HG02981 (cell line): Measurements from ENCODE around the gene SLC4A7.
"Not testable (repeated sequence)": the region's sequence is repeated elsewhere in the genome, so short reads cannot be mapped to it uniquely, and the experiment has no call there.

Experiments
- ATAC-seq: cut with Tn5 transposase; IDR thresholded peaks from one replicate; pipeline ENCODE4 v1.9.1; 2021; ENCODE audit warnings: mild to moderate bottlenecking, moderate library complexity; ENCODE audit not compliant: unreplicated experiment

SLC4A7 gene

DNA sequence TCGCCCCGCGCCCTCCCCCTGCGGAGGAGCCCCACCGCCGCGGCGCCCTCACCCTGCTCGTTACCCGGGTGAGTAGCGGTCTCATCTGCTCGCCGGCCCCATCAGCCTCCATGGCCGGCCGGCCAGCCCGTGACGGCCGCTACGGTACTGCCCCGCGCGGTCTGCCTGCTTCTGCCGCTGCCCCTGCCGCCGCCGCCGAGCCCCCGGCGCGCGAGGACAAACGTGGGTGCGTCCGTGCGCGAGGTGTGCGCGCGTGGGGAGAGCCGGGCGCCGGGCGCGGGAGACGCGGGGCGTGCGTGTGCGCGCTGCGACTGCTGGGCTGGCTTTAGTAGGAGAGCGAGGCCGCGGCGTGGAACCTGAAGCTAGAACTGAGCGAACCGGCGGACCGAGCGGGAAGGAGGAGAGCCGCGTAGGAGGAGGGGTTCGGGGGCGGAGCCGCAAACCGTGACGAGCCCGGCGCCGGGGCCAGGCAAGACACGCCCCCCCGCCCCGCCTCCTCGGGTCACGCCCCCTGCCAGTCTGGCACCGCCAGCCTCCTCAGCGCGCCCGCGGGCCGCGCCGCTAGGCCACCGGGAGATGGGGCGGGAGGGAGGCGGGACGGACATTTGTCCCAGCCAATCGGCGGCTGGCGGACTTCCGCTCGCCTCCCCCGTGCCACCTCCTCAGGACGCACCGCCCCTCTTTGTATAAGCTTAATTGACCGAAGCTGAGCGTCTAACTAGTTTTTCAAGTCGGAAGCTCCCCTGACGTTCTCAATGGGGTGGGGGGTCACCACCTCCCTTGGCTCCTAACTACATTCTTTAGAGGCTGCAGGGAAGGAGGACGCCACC lies at the start of gene SLC4A7:
Gene SLC4A7, minus strand, starts transcription at position 370 of the 830 bp plus-strand sequence. Its CDS starts 258 bp downstream, at position 112.
- ATAC-seq = peak; percentile 91

DNA sequence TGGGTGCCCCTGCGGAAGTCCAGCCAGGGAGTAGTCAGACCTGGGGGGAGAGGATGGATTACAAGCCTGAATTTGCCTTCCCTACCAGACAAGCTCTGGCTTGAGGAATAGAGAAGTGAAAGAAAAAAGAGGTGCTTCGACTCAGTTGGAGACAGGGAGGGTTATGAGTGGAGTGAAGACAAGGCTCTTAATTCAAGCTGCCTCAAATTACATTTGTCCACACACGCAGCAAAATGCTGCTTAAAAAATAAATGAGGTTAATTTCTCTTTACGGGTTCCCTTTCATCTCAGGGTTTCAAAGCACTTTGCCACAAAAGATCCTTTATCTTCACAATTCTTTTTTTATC lies 49.0 kb upstream of the SLC4A7 start:
- no peak for ATAC-seq

GRCh38 chr3:27532426-27533260 lies 48.5 kb upstream of the SLC4A7 start:
- ATAC-seq = no peak

DNA sequence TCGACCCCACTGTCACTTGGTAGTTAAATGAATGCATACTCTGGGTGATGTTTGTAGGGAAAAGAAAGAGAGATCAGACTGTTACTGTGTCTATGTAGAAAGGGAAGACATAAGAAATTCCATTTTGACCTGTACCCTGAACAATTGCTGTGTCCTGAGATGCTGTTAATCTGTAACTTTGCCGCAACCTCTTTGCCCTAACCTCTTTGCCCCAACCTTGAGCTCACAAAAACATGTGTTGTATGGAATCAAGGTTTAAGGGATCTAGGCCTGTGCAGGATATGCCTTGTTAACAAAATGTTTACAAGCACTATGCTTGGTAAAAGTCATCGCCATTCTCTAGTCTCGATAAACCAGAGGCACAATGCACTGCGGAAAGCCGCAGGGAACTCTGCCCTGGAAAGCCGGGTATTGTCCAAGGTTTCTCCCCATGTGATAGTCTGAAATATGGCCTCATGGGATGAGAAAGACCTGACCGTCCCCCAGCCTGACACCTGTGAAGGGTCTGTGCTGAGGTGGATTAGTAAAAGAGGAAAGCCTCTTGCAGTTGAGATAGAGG lies 47.1 kb upstream of the SLC4A7 start:
- ATAC-seq = not testable (repeated sequence)

- ATAC-seq = no peak
Measured at GRCh38 chr3:27528791-27529190, 44.6 kb upstream of the SLC4A7 start.

GRCh38 chr3:27526614-27527315 lies 42.6 kb upstream of the SLC4A7 start:
- no peak for ATAC-seq

- ATAC-seq = no peak
Measured at GRCh38 chr3:27521872-27522265, 37.7 kb upstream of the SLC4A7 start.

- ATAC-seq = no peak
Measured at GRCh38 chr3:27521179-27521871, 37.1 kb upstream of the SLC4A7 start.

GRCh38 chr3:27511724-27512422 lies 27.7 kb upstream of the SLC4A7 start:
- ATAC-seq = no peak

DNA sequence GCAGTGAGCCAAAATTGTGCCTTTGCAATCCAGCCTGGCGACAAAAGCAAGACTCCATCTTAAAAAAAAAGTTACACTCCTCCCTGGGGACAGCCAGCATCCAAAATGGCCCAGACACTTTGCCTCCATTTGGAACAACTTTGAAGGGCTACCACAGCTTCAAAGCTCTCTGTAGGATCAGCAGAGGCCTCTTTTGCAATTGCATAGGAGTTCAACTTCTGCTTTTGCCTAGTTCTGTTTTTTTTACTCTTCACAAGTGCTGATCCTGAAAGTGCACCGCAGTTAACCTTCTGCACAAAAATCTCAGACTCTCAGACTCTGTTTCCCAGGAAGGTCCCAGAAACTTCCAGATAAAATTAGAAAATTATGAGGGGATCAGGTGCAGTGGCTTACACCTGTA lies 25.2 kb upstream of the SLC4A7 start:
- no peak for ATAC-seq

GRCh38 chr3:27508424-27508823 lies 24.2 kb upstream of the SLC4A7 start:
- no peak for ATAC-seq

DNA sequence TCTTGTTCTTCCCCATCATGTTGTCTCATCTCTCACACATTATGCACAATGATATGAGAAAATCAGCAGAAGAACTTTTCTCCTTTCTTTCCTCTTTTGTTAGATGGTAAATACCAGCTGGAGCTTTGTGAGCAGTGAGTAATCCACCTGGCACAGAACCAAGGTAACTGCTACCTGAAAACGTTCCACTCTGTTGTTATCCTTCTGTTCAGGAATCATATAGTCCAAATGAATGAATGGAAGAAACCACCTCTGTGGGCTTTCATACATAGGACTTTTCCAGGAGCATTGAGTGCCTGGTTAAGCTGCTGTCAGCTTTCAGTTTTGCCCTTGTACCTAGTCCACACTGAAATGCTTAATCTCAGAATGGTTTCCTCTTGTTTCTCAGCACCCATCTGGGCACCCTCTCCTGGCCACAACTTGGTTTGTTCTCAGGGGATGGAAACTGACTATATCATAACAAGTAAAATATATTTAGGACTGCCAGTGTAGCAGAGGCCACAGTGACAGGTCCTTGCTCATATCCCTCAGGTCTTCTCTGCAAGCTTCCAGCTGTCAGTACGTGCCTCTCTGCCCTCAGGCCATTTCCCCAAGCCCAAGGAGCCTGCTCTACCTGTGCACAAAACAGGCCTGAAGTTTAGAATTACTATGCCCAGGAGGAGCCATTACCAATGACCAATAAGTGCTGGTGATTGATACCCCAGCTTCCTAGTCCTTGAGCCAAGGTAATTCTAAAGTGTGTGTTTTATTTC lies 23.5 kb upstream of the SLC4A7 start:
- ATAC-seq = no peak

GRCh38 chr3:27507111-27507510 lies 22.9 kb upstream of the SLC4A7 start:
- no peak for ATAC-seq

DNA sequence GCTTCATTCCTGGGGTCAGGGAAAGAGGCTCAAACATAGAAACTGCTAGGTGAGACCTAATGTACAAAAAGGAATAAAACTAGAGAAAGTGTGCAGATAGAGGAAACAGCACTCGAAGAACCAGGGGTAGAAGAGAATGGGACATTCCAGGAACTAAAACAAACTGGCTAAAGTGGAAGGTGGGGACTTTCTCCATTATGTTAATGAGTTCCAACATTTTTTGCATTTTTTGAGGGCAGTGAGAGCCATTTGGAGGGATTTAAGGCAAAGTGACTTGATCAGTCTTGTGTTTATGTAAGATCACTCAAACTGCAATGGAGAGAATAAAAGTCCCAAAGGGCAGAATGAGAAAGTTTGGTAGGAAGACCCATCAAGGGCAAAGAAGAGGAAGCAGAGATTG lies 20.6 kb upstream of the SLC4A7 start:
- ATAC-seq = no peak

GRCh38 chr3:27503526-27503925 lies 19.3 kb upstream of the SLC4A7 start:
- ATAC-seq = no peak

- no peak for ATAC-seq
Measured at GRCh38 chr3:27501759-27502158, 17.6 kb upstream of the SLC4A7 start.

DNA sequence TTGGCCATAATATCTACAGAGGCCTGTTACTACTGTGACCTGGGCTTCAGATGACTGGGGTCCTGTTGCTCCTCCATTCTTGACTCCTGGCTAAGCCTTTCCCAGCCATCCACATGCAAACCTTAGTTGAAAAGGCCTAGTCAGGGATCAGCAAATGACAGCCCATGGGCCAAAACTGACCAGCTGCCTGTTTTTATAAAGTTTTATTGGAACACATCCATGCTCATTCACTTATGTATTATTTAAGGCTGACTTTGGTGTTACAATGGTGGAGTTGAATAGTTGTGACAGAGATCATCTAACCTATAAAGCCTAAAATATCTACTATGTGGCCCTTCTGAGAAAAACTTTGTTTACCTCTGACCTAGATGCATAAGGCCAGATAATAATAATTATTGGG lies 16.8 kb upstream of the SLC4A7 start:
- no peak for ATAC-seq

DNA sequence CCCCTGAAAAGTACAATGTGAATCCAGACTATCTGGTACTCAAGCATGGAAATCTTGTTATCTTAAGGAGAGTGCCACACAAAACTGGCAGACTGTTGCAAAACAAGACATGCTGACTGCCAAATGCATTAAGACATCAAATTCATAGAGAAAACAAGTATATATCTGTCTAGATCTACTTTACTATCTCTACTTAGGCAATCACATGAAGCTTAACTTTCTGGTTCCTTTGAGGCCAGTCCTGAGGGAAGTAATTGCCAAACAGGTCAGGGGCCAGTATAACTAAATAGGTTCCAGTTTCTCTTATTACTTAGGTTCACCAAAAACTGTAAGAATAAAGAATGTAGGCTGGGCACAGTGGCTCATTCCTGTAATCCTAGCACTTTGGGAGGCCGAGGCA lies 15.9 kb upstream of the SLC4A7 start:
- ATAC-seq = no peak

- no peak for ATAC-seq
Measured at GRCh38 chr3:27494784-27495183, 10.6 kb upstream of the SLC4A7 start.
